H1 (cell line): Measurements from ENCODE around the gene PPARGC1A. TPM values are rescaled to one million over a fixed set of nuclear protein-coding genes. Genes with fewer than 3 reads are reported as not detected.

Source experiments
- CTCF ChIA-PET: fragments of 300-600 bp; sonication (Branson Sonifier 250); formaldehyde crosslinking; loops from one replicate; lab custom pipeline; 2021; ENCODE audit not compliant: partially characterized antibody; lab: Charles Lee
- POLR2A ChIA-PET: fragments of 300-600 bp; sonication (Branson Sonifier 250); formaldehyde crosslinking; loops from one replicate; lab custom pipeline; 2021; ENCODE audit warnings: inconsistent platforms; ENCODE audit not compliant: partially characterized antibody; lab: Charles Lee
- DNase-seq, 2 experiments: peaks; one replicate each; pipeline versions ENCODE4 v3.0.0 to v3.0.0-alpha.2; 2010 to 2022; ENCODE audit warnings: low spot score in 2 of 2, low read depth in 1 of 2, mixed read lengths in 1 of 2
- FAIRE-seq: peaks from 2 replicates; lab custom pipeline; 2011; peaks lifted over from hg19 to GRCh38; lab: Jason Lieb, UNC
- H2AFZ ChIP-seq: 2 replicates; pipeline ENCODE4 v1.8.1; 2012; ENCODE audit warnings: low read length, inconsistent platforms
- H2AK5ac ChIP-seq: 2 replicates; pipeline ENCODE4 v1.6.1; 2013; ENCODE audit warnings: low read depth, low read length
- H2BK120ac ChIP-seq: replicated peaks from 2 replicates; pipeline ENCODE3; 2013; ENCODE audit warnings: low read depth, low read length, inconsistent platforms
- H2BK12ac ChIP-seq: 2 replicates; pipeline ENCODE4 v1.6.1; 2013; ENCODE audit warnings: low read depth, low read length
- H2BK15ac ChIP-seq: 2 replicates; pipeline ENCODE4 v1.6.1; 2013; ENCODE audit warnings: low read length
- H2BK20ac ChIP-seq: 2 replicates; pipeline ENCODE4 v1.6.1; 2013; ENCODE audit warnings: low read length
- H2BK5ac ChIP-seq: 2 replicates; pipeline ENCODE4 v1.6.1; 2013; ENCODE audit warnings: low read depth, low read length
- H3K14ac ChIP-seq: 2 replicates; pipeline ENCODE4 v1.6.1; 2013; ENCODE audit warnings: inconsistent platforms; ENCODE audit not compliant: insufficient read length
- H3K18ac ChIP-seq: 2 replicates; pipeline ENCODE4 v1.6.1; 2013; ENCODE audit warnings: low read length; ENCODE audit errors: extremely low read depth
- H3K23ac ChIP-seq: 2 replicates; pipeline ENCODE4 v1.6.1; 2013; ENCODE audit warnings: inconsistent platforms; ENCODE audit not compliant: insufficient read length
- H3K23me2 ChIP-seq: 2 replicates; pipeline ENCODE4 v1.6.1; 2013; ENCODE audit warnings: low read depth, low read length
- H3K27ac ChIP-seq: 2 replicates; pipeline ENCODE4 v1.6.1; 2011; ENCODE audit warnings: low read depth, low read length, inconsistent platforms
- H3K27me3 ChIP-seq, 4 experiments: replicated peaks in 1 of 4; 1 replicate in 1 of 4; 2 replicates in 3 of 4; pipeline versions ENCODE4 v1.6.1 to v1.8.1; 2011 to 2013; ENCODE audit warnings: low read length in 3 of 4, mild to moderate bottlenecking in 3 of 4, inconsistent platforms in 2 of 4, mixed read lengths in 2 of 4, moderate library complexity in 1 of 4; ENCODE audit not compliant: control insufficient read depth in 3 of 4, insufficient read depth in 3 of 4; ENCODE audit errors: extremely low read depth in 1 of 4
- H3K36me3 ChIP-seq, 4 experiments: 2 replicates each; pipeline versions ENCODE4 v1.6.1 to v1.8.1; 2011 to 2013; ENCODE audit warnings: mild to moderate bottlenecking in 4 of 4, low read length in 3 of 4, moderate library complexity in 2 of 4, control low read depth in 1 of 4, inconsistent platforms in 1 of 4; ENCODE audit not compliant: insufficient read depth in 4 of 4, control insufficient read depth in 2 of 4
- H3K4ac ChIP-seq: replicated peaks from 2 replicates; pipeline ENCODE3; 2013; ENCODE audit warnings: low read length, low read depth, mixed read lengths, inconsistent platforms; ENCODE audit not compliant: insufficient read length
- H3K4me1 ChIP-seq, 4 experiments: replicated peaks in 1 of 4; 1 replicate in 1 of 4; 2 replicates in 3 of 4; pipeline versions ENCODE4 v1.6.1 to v1.8.1; 2011 to 2013; ENCODE audit warnings: low read length in 3 of 4, inconsistent platforms in 2 of 4, mixed read lengths in 1 of 4; ENCODE audit not compliant: insufficient read depth in 4 of 4, control insufficient read depth in 3 of 4
- H3K4me2 ChIP-seq, 2 experiments: 2 replicates each; pipeline versions ENCODE4 v1.6.1 to v1.8.1; 2011 to 2013; ENCODE audit warnings: low read depth in 2 of 2, low read length in 2 of 2, control low read depth in 1 of 2, inconsistent platforms in 1 of 2, mild to moderate bottlenecking in 1 of 2; ENCODE audit not compliant: insufficient read depth in 1 of 2
- H3K4me3 ChIP-seq, 4 experiments: fragments of 200-600, 300-600 bp in 1 of 4; sonication (generic), shearing (Covaris generic), sonication (Bioruptor Twin) in 1 of 4; 2 replicates each; pipeline versions ENCODE4 v1.5.1 to v1.8.1; 2011 to 2016; ENCODE audit warnings: low read length in 4 of 4, low read depth in 3 of 4, control low read depth in 2 of 4, inconsistent platforms in 2 of 4, mild to moderate bottlenecking in 2 of 4, mixed read lengths in 1 of 4, moderate library complexity in 1 of 4; ENCODE audit not compliant: insufficient read depth in 2 of 4; ENCODE audit errors: extremely low read depth in 1 of 4
- H3K56ac ChIP-seq: replicated peaks from 2 replicates; pipeline ENCODE3; 2013; ENCODE audit warnings: low read depth, mild to moderate bottlenecking, mixed read lengths, low read length, inconsistent platforms; ENCODE audit not compliant: insufficient read length
- H3K79me1 ChIP-seq: 2 replicates; pipeline ENCODE4 v1.6.1; 2013; ENCODE audit warnings: low read depth, low read length, control low read depth
- H3K79me2 ChIP-seq, 2 experiments: 2 replicates each; pipeline versions ENCODE4 v1.6.1 to v1.8.1; 2012 to 2013; ENCODE audit warnings: low read length in 2 of 2, mild to moderate bottlenecking in 2 of 2, inconsistent platforms in 1 of 2; ENCODE audit not compliant: insufficient read depth in 2 of 2, control insufficient read depth in 1 of 2
- H3K9ac ChIP-seq, 4 experiments: replicated peaks in 1 of 4; 1 replicate in 1 of 4; 2 replicates in 3 of 4; pipeline versions ENCODE4 v1.6.1 to v1.8.1; 2011 to 2013; ENCODE audit warnings: low read depth in 3 of 4, low read length in 3 of 4, control low read depth in 2 of 4, mild to moderate bottlenecking in 2 of 4, moderate library complexity in 2 of 4, inconsistent platforms in 1 of 4; ENCODE audit errors: extremely low read depth in 1 of 4
- H3K9me3 ChIP-seq, 2 experiments: 2 replicates each; pipeline versions ENCODE4 v1.6.1 to v1.8.1; 2012 to 2013; ENCODE audit warnings: mild to moderate bottlenecking in 2 of 2, moderate library complexity in 2 of 2, control low read depth in 1 of 2, inconsistent platforms in 1 of 2, low read depth in 1 of 2, low read length in 1 of 2, mixed read lengths in 1 of 2; ENCODE audit not compliant: insufficient read depth in 2 of 2
- H4K20me1 ChIP-seq, 2 experiments: replicated peaks in 1 of 2; 2 replicates each; pipeline versions ENCODE3 to v1.8.1; 2011 to 2013; ENCODE audit warnings: inconsistent platforms in 2 of 2, low read length in 2 of 2, mild to moderate bottlenecking in 1 of 2; ENCODE audit not compliant: insufficient read depth in 2 of 2, control insufficient read depth in 1 of 2
- H4K5ac ChIP-seq: 2 replicates; pipeline ENCODE4 v1.6.1; 2013; ENCODE audit warnings: low read length, low read depth, mixed read lengths, inconsistent platforms; ENCODE audit not compliant: insufficient read length
- H4K8ac ChIP-seq: 2 replicates; pipeline ENCODE4 v1.8.0; 2013; ENCODE audit warnings: mild to moderate bottlenecking, moderate library complexity, low read length, inconsistent platforms; ENCODE audit not compliant: insufficient read depth; ENCODE audit errors: extremely low read depth
- H4K91ac ChIP-seq: replicated peaks from 2 replicates; pipeline ENCODE3; 2013; ENCODE audit warnings: low read length, mixed read lengths, inconsistent platforms; ENCODE audit not compliant: insufficient read length
- CBX8 ChIP-seq: fragments of 300-800, 300-1000 bp; sonication (generic); IDR thresholded peaks from 2 replicates; pipeline ENCODE4 v1.7.1; 2016; ENCODE audit warnings: low read depth, low read length, borderline replicate concordance
- FOSL1 ChIP-seq: IDR thresholded peaks from 2 replicates; pipeline ENCODE4 v1.6.1; 2011; ENCODE audit warnings: mild to moderate bottlenecking, low read depth, low read length, moderate library complexity; ENCODE audit not compliant: insufficient read depth
- SAP30 ChIP-seq: fragments of 300-600 bp; sonication (generic); IDR thresholded peaks from 2 replicates; pipeline ENCODE4 v1.7.1; 2012; ENCODE audit warnings: low read length, moderate library complexity, mild to moderate bottlenecking, inconsistent platforms; ENCODE audit not compliant: insufficient read depth, insufficient replicate concordance
- SRF ChIP-seq: IDR thresholded peaks from 2 replicates; pipeline ENCODE4 v1.6.1; 2011; ENCODE audit warnings: mild to moderate bottlenecking, low read depth, low read length, moderate library complexity
- TCF12 ChIP-seq: IDR thresholded peaks from 2 replicates; pipeline ENCODE4 v1.6.1; 2011; ENCODE audit warnings: low read depth, mild to moderate bottlenecking, low read length
- ZNF274 ChIP-seq: IDR thresholded peaks from 2 replicates; pipeline ENCODE4 v1.7.0; 2012; ENCODE audit warnings: low read length, borderline replicate concordance; ENCODE audit errors: extremely low read depth
- WGBS, 2 experiments: shearing (Covaris generic) in 1 of 2; methylation state at CpG; one replicate each; pipeline versions ENCODE4 v1.1.6 to v1.1.7; 2013 to 2015; ENCODE audit warnings: low lambda C conversion rate in 2 of 2, mixed read lengths in 2 of 2, inconsistent platforms in 1 of 2, low coverage in 1 of 2, missing lambda C conversion rate in 1 of 2; ENCODE audit not compliant: insufficient replicate concordance in 2 of 2, insufficient coverage in 1 of 2, insufficient read length in 1 of 2; ENCODE audit errors: extremely low coverage in 1 of 2, missing lambda C conversion rate in 1 of 2; 5-methylcytosine and 5-hydroxymethylcytosine counted together
- polyA plus RNA-seq, 7 experiments: library from polyadenylated mRNA; depleted of rRNA in 3 of 7; stranded (reverse) in 5 of 7; unstranded in 2 of 7; fragments of >200 nt in 5 of 7; fragments of 200-250 nt in 2 of 7; gene quantifications; 1 replicate in 5 of 7; 2 replicates in 1 of 7; 4 replicates in 1 of 7; pipeline versions ENCODE4 v1.2.1 to v1.2.3, GENCODE V29; 2011 to 2013; ENCODE audit warnings: missing spikeins in 2 of 7, mixed read lengths in 2 of 7
- total RNA-seq: library from RNA; stranded (reverse); fragmentation: NEBNext Ultra II Directional; extraction: Animal tissue kit (Norgen Biotek cat#: 25700); gene quantifications from 2 replicates; pipeline ENCODE4 v1.2.1, GENCODE V29; 2021

Gene PPARGC1A
- total and polyA plus RNA-seq, 2 of the 8 experiments (the other 6 are each of a cell fraction or from before 2014, with no cell fraction given), result 0.54 to 1.4 TPM

- Histone ChIP-seq H3K9me3 (no peaks in the 10 kb centered on the region), H2BK20ac (no peak overlapping the region), H3K23ac (no peak overlapping the region), H4K91ac (no peak overlapping the region), H3K4me1 (peaks cover 0 to 2% (median 0%) of the 10 kb centered on the region in 4 experiments; a peak in 2 of 7 replicates), H2BK5ac (no peak overlapping the region), H3K36me3 (no peaks in the 10 kb centered on the region), H3K79me1 (no peaks in the 10 kb centered on the region), H3K18ac (no peak overlapping the region), H3K23me2 (no peaks in the 10 kb centered on the region), H3K9ac (no peak overlapping the region), H3K79me2 (no peaks in the 10 kb centered on the region), H3K27me3 (no peaks in the 10 kb centered on the region), H3K4ac (no peak overlapping the region), H3K56ac (no peak overlapping the region), H3K4me3 (no peak overlapping the region), H2BK15ac (no peak overlapping the region), H3K4me2 (no peak overlapping the region), H2BK120ac (no peak overlapping the region), H2BK12ac (no peak overlapping the region), H2AFZ (no peak overlapping the region), H3K27ac (no peak overlapping the region), H4K8ac (no peak overlapping the region), H2AK5ac (no peak overlapping the region), H3K14ac (no peak overlapping the region), H4K20me1 (no peaks in the 10 kb centered on the region), H4K5ac (no peak overlapping the region)
- ChIA-PET POLR2A (no interaction called here), CTCF (interaction anchor here (0.5 to 1.4 kb wide), 4 partner anchors 8 to 1389 kb away, joined by 3 to 5 read pairs (median 3); no protein-coding TSS in a partner anchor)
- TF ChIP-seq SAP30 (no peak), TCF12 (no peak), FOSL1 (no peak), CBX8 (no peak), ZNF274 (no peak), SRF (no peak)
- 91% methylated on average over 3 of the region's 3 CpGs; no CpG with 5 or more reads in 1 of the 2 experiments for WGBS, 2 experiments
- DNase-seq (no peak), FAIRE-seq (no peak)
These were observed 33.3 kb upstream of the PPARGC1A start for GRCh38 chr4:23923141-23923540.
